Embryonic facial prominence (tissue), 1 donor: ENCODE data around the gene NAP1L4.

Source experiments
- DNase-seq: peaks from one replicate; pipeline ENCODE4 v3.0.0-alpha.2; 2016; ENCODE audit errors: extremely low spot score

Gene NAP1L4

DNA sequence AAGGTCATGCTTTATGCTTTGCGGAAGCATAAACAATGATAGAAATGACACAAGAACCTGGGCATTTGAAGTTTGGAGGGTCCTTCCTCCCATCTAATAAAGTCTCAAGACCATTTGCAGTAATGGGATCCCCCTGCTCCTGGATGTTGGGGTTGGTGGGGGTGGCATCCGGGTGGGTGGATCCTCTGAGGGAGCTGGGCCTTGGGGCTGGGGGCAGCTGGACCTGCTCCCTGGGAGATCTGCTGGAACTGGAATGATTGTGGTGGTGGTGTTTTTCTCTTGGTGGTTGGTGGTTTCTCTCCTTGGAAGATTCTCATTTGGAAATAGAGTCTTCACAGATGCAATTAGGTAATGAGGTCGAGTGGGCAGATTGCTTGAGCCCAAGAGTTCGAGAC lies 2.2 kb upstream of the NAP1L4 start:
- no peak for DNase-seq

DNA sequence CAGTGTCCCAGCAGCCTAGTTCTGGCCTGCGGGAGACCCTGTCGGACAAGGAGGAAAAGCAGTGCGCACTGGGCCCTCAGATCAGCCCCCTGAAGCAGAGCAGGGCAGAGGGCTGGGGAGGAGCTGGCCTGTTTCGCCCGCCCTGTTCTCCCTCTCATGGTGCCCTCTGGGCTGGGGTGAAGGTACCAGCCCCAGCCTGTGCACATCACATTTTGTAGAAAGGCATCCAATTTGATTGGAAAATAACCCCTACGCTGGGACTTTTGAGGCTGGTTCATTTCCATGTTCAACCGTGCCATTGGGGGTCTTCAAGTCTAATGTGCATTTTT lies 832 bp upstream of the NAP1L4 start:
- no peak for DNase-seq

GRCh38 chr11:2991452-2992233 lies 486 bp downstream of the NAP1L4 start:
- DNase-seq, result no peak

GRCh38 chr11:2990617-2991451 lies 1.3 kb downstream of the NAP1L4 start:
- no peak for DNase-seq

DNA sequence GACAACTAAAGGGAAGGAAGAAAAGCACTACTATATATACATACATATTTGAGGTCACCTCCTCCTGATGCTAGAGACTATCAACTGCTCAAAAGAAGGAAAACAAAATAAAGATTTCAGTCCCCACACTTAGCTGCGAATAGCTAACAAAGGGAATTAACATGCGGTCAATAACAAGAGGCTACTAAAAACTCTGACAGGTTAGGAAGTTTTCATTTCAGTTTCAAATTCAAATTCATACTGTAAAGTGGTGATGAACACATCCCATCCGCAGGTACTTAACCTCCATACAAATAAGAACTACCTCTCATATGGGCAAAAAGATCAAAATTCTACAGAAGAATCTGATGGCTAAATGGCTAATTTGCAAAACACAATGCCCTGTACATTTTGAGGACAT lies 2.6 kb downstream of the NAP1L4 start:
- DNase-seq, result no peak

- DNase-seq, result no peak
These were observed 3.1 kb downstream of the NAP1L4 start for GRCh38 chr11:2989006-2989405.

GRCh38 chr11:2987881-2988861 lies 4.0 kb downstream of the NAP1L4 start:
- DNase-seq, result no peak

DNA sequence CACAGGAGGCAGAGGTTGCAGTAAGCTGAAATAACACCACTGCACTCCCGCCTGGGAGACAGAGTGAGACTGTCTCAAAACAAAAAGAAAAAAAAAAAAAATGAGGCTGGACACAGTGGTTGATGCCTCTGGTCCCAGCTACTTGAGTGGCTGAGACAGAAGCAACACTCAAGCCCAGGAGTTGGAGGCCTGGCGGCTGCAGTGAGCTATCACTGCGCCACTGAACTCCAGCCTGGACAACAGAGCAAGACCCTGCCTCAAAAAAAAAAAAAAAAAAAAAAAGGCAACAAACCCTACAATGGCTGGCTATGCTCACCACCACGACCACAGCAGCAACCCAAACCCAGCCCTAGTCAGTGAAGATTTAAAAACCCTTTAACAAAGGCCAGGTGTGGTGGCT lies 8.2 kb downstream of the NAP1L4 start:
- no peak for DNase-seq

- DNase-seq, result no peak
These were observed 9.9 kb downstream of the NAP1L4 start for GRCh38 chr11:2982214-2982613.

DNA sequence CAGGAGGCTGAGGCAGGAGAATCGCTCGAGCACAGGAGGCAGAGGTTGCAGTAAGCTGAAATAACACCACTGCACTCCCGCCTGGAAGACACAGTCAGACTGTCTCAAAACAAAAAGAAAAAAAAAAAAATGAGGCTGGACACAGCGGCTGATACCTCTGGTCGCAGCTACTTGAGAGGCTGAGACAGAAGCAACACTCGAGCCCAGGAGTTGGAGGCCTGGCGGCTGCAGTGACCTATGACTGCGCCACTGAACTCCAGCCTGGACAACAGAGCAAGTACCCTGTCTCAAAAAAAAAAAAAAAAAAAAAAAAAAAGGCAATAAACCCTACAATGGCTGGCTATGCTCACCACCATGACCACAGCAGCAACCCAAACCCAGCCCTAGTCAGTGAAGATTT lies 11.0 kb downstream of the NAP1L4 start:
- DNase-seq, result no peak

- no peak for DNase-seq
These were observed 11.8 kb downstream of the NAP1L4 start for GRCh38 chr11:2980168-2980840.

- no peak for DNase-seq
These were observed 15.0 kb downstream of the NAP1L4 start for GRCh38 chr11:2977113-2977512.

DNA sequence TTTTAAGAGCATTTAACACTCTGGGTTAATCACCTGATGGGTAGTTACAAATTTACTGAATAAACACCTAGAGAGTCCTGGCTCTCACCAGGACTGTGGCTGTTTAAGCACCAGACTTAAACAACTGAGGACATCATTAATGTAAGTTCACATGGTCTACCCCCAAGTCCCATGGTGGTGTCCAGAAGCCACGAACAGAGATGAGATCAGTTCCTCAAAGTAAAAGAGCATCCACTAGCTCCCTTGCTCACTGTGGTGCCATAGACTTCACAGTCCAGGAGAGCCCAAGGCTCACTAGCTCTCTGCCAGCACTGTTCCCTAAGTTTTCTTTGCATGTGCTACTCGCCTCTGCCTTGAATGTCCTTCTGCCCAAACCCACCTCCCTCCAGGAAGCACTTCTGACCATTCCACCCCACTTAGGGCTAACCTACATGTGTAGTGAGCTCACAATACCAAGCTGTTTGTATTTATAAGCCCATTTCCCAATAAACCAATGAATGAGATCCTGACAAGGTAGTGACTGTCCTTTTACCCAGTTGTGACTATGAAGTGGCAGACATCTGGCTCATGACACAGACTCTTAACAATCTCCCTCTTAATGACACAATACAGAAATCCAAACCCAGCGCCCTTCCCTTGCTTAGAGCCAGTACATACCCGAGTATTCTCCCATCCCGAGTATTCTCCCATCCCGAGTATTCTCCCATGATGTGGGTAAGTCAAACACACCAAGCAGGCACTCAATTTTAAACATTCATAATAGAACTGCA lies 15.7 kb downstream of the NAP1L4 start:
- no peak for DNase-seq

DNA sequence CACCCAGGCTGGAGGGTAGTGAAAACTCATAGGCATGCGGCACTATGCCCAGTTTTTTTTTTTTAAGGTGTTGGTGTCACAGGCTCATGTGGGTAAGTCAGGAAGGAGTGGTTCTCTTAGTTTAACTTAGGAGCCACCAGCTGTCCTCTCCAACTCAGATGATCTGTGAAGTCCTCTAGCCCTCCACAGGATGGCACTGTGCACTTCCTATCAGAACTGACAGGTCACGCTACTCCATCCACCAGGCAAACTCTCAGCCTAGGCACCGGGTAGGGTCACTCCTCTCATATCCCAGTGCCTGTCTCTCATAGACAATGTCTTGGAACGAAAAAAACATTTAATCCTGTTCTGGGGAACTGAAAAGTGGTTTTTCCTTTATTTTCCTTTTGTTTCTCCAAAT lies 16.5 kb downstream of the NAP1L4 start:
- no peak for DNase-seq

DNA sequence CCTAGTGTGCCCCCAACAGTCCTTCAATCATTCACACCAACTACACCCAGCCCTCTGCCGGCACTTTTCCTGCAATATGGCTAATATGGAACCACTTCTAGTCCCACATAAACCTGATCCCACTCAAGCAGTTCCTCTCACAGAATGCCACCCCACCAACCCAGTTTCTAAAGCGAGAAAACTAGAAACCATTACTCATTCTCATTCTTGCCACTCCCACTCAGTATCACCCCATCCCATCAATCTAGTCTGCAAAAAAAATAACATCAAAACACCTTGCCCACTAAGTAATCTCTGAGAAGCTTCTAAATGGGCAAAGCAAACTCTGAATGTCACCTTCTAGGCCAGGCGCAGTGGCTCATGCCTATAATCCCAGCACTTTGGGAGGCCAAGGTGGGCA lies 17.9 kb downstream of the NAP1L4 start:
- no peak for DNase-seq

GRCh38 chr11:2968341-2968900 lies 23.7 kb downstream of the NAP1L4 start:
- no peak for DNase-seq

- DNase-seq, result no peak
These were observed 27.3 kb downstream of the NAP1L4 start for GRCh38 chr11:2964782-2965181.

DNA sequence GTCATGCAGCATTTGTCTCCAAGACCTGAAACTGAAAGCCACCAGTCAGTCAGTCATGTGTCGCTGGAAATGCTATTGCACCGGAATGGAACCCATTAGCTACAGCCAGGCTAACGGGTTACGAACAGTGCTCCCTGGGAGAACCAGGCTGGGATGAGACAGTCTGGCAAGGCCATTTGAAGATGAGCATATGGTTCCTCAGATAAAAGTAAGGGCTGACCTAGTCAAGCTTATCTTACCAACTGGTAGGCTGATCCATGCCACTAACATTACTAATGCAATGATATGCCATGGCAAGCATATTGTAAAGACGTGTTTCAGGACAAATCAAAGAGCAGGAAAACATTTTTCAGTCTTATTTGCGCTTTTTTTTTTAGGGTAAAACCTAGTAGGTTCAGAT lies 28.4 kb downstream of the NAP1L4 start:
- DNase-seq, result no peak

GRCh38 chr11:2963112-2963754 lies 28.9 kb downstream of the NAP1L4 start:
- no peak for DNase-seq

- DNase-seq, result no peak
These were observed 31.0 kb downstream of the NAP1L4 start for GRCh38 chr11:2961080-2961479.
